C4-2B (cell line): ENCODE data around the gene PPP6R3.
A peak's percentile ranks its signal among the peaks of the same experiment; 100 is the strongest.
"Not testable (repeated sequence)": the region's sequence is repeated elsewhere in the genome, so short reads cannot be mapped to it uniquely, and the experiment has no call there.

ENCODE experiments used
- H3K27ac ChIP-seq: fragments of 450-650 bp; 2 replicates; pipeline ENCODE4 v1.5.1; 2017
- CTCF ChIP-seq: fragments of 450-650 bp; conservative IDR thresholded peaks from 2 replicates; pipeline ENCODE4 v1.5.1; 2017; ENCODE audit warnings: mild to moderate bottlenecking
- ZFX ChIP-seq: fragments of 450-650 bp; IDR thresholded peaks from 2 replicates; pipeline ENCODE4 v1.6.1; 2017

PPP6R3 gene

GRCh38 chr11:68531129-68531693, 70.7 kb downstream of the PPP6R3 start:
- no peak for TF ChIP-seq CTCF
- no peak overlapping the region for H3K27ac ChIP-seq

- H3K27ac ChIP-seq = no peak overlapping the region
- TF ChIP-seq CTCF = no peak
- TF ChIP-seq ZFX = no peak
Observed at GRCh38 chr11:68532727-68533369, 72.3 kb downstream of the PPP6R3 start.

- no peak for TF ChIP-seq CTCF
- TF ChIP-seq ZFX = no peak
- H3K27ac ChIP-seq = no peak overlapping the region
Observed at GRCh38 chr11:68533945-68534344, 73.4 kb downstream of the PPP6R3 start.

GRCh38 chr11:68535098-68535497, 74.5 kb downstream of the PPP6R3 start:
- peak overlapping the region; percentile 8; the same call in 1 of the 2 replicates for H3K27ac ChIP-seq
- no peak for TF ChIP-seq ZFX
- TF ChIP-seq CTCF = no peak

GRCh38 chr11:68536706-68537105, 76.2 kb downstream of the PPP6R3 start:
- no peak overlapping the region for H3K27ac ChIP-seq
- TF ChIP-seq ZFX (no peak), CTCF (no peak)

GRCh38 chr11:68538025-68538424, 77.5 kb downstream of the PPP6R3 start:
- no peak overlapping the region for H3K27ac ChIP-seq
- TF ChIP-seq CTCF (no peak), ZFX (no peak)

GRCh38 chr11:68539395-68539794, 78.8 kb downstream of the PPP6R3 start:
- no peak for TF ChIP-seq CTCF
- no peak for TF ChIP-seq ZFX
- peak overlapping the region; percentile 54; the same call in 1 of the 2 replicates for H3K27ac ChIP-seq

- not testable (repeated sequence) for H3K27ac ChIP-seq
Observed at GRCh38 chr11:68540504-68540903, 80.0 kb downstream of the PPP6R3 start.
